NCI-H1417 treated with DMSO at 0.1 percent for 48 hours (cell line): ENCODE data around the gene ATG7.
"Not testable (repeated sequence)": the region's sequence is repeated elsewhere in the genome, so short reads cannot be mapped to it uniquely, and the experiment has no call there.

ENCODE experiments used
- DNase-seq: peaks from one replicate; lab custom pipeline; 2025; lab: John Stamatoyannopoulos, UW

The ATG7 gene

GRCh38 chr3:11509173-11510000 lies 237.2 kb downstream of the ATG7 start:
- DNase-seq: no peak

- no peak for DNase-seq
Observed at GRCh38 chr3:11510001-11510340, 237.8 kb downstream of the ATG7 start.

GRCh38 chr3:11510356-11510755 lies 238.2 kb downstream of the ATG7 start:
- DNase-seq: no peak

GRCh38 chr3:11511606-11512005 lies 239.4 kb downstream of the ATG7 start:
- DNase-seq: not testable (repeated sequence)

- not testable (repeated sequence) for DNase-seq
Observed at GRCh38 chr3:11513125-11513816, 241.1 kb downstream of the ATG7 start.

- no peak for DNase-seq
Observed at GRCh38 chr3:11513817-11514135, 241.6 kb downstream of the ATG7 start.

- no peak for DNase-seq
Observed at GRCh38 chr3:11514191-11514821, 242.1 kb downstream of the ATG7 start.

GRCh38 chr3:11517601-11518000 lies 245.4 kb downstream of the ATG7 start:
- no peak for DNase-seq

GRCh38 chr3:11521167-11521566 lies 249.0 kb downstream of the ATG7 start:
- no peak for DNase-seq

- no peak for DNase-seq
Observed at GRCh38 chr3:11522398-11522715, 250.2 kb downstream of the ATG7 start.

- no peak for DNase-seq
Observed at GRCh38 chr3:11522953-11523571, 250.9 kb downstream of the ATG7 start.

GRCh38 chr3:11523572-11524101 lies 251.4 kb downstream of the ATG7 start:
- no peak for DNase-seq

GRCh38 chr3:11526121-11526520 lies 253.9 kb downstream of the ATG7 start:
- DNase-seq: not testable (repeated sequence)

GRCh38 chr3:11529281-11529680 lies 257.1 kb downstream of the ATG7 start:
- DNase-seq: no peak

GRCh38 chr3:11530153-11530721 lies 258.0 kb downstream of the ATG7 start:
- no peak for DNase-seq

GRCh38 chr3:11532931-11533391 lies 260.8 kb downstream of the ATG7 start:
- no peak for DNase-seq

- no peak for DNase-seq
Observed at GRCh38 chr3:11534011-11534792, 262.0 kb downstream of the ATG7 start.

- DNase-seq: no peak
Observed at GRCh38 chr3:11534793-11535101, 262.6 kb downstream of the ATG7 start.

- no peak for DNase-seq
Observed at GRCh38 chr3:11535243-11535960, 263.2 kb downstream of the ATG7 start.

GRCh38 chr3:11536132-11536935 lies 264.1 kb downstream of the ATG7 start:
- DNase-seq: no peak
